ENCODE results near the gene TAB3. TPM values are rescaled to one million over a fixed set of nuclear protein-coding genes. Genes with fewer than 3 reads are reported as not detected.
A peak's percentile ranks its signal among the peaks of the same experiment; 100 is the strongest.

The TAB3 gene
- total and polyA plus RNA-seq, 8 donors = 14.8 to 31.1 (median 28.4) TPM

GRCh38 chrX:30863974-30864373 lies 25.1 kb downstream of the TAB3 start:
- ATAC-seq (peak; percentile 28), DNase-seq (peak in 1 of 4 donors; percentile 38)
- no peaks in the 10 kb centered on the region for H3K27me3 ChIP-seq
- peaks cover 0 to 11% of the 10 kb centered on the region in 2 donors for H3K36me3 ChIP-seq
- peak overlapping the region in 1 of 2 donors; percentile 37 for H3K27ac ChIP-seq
- intact Hi-C loops (cut with DNase I) = no loop called here
- H3K4me3 ChIP-seq = no peak overlapping the region
- no peaks in the 10 kb centered on the region for H3K9me3 ChIP-seq
- no peaks in the 10 kb centered on the region for H3K4me1 ChIP-seq
- no peak for TF ChIP-seq CTCF (IDR thresholded peaks at IDR 0.05)

GRCh38 chrX:30858098-30858497 lies 31.0 kb downstream of the TAB3 start:
- intact Hi-C loops (cut with DNase I) = no loop called here
- ATAC-seq (no peak), DNase-seq (no peak)
- Histone ChIP-seq H3K27ac (no peak overlapping the region), H3K36me3 (peaks cover 0 to 23% of the 10 kb centered on the region in 2 donors), H3K9me3 (no peaks in the 10 kb centered on the region), H3K4me1 (no peaks in the 10 kb centered on the region), H3K27me3 (no peaks in the 10 kb centered on the region), H3K4me3 (no peak overlapping the region)
- no peak for TF ChIP-seq CTCF (IDR thresholded peaks at IDR 0.05)

GRCh38 chrX:30851449-30851848 lies 37.6 kb downstream of the TAB3 start:
- Histone ChIP-seq H3K9me3 (no peaks in the 10 kb centered on the region), H3K4me1 (no peaks in the 10 kb centered on the region), H3K27ac (no peak overlapping the region), H3K36me3 (peaks cover 0 to 23% of the 10 kb centered on the region in 2 donors), H3K4me3 (no peak overlapping the region), H3K27me3 (no peaks in the 10 kb centered on the region)
- no peak for DNase-seq
- ATAC-seq = no peak
- TF ChIP-seq CTCF (IDR thresholded peaks at IDR 0.05) = no peak
- intact Hi-C loops (cut with DNase I) = no loop called here

- H3K4me1 ChIP-seq = no peaks in the 10 kb centered on the region
- H3K27me3 ChIP-seq = no peaks in the 10 kb centered on the region
- H3K9me3 ChIP-seq = no peaks in the 10 kb centered on the region
- ATAC-seq = no peak
- H3K27ac ChIP-seq = no peak overlapping the region
- no peak for TF ChIP-seq CTCF (IDR thresholded peaks at IDR 0.05)
- DNase-seq = no peak
- intact Hi-C loops (cut with DNase I) = no loop called here
- no peak overlapping the region for H3K4me3 ChIP-seq
- peaks cover 0 to 44% of the 10 kb centered on the region in 2 donors for H3K36me3 ChIP-seq
These were observed 53.7 kb downstream of the TAB3 start for GRCh38 chrX:30835373-30835772.

GRCh38 chrX:30833896-30834295 lies 55.2 kb downstream of the TAB3 start:
- intact Hi-C loops (cut with DNase I) = no loop called here
- ATAC-seq (no peak), DNase-seq (no peak)
- TF ChIP-seq CTCF (IDR thresholded peaks at IDR 0.05) = no peak
- H3K27ac ChIP-seq = no peak overlapping the region
- peaks cover 0 to 41% of the 10 kb centered on the region in 2 donors for H3K36me3 ChIP-seq
- H3K27me3 ChIP-seq = no peaks in the 10 kb centered on the region
- no peaks in the 10 kb centered on the region for H3K4me1 ChIP-seq
- no peaks in the 10 kb centered on the region for H3K9me3 ChIP-seq
- no peak overlapping the region for H3K4me3 ChIP-seq

All from left lung (tissue), 10 donors.